K562 (cell line): Measurements from ENCODE around the gene F2RL1. TPM values are rescaled to one million over a fixed set of nuclear protein-coding genes. Genes with fewer than 3 reads are reported as not detected.
A peak's percentile ranks its signal among the peaks of the same experiment; 100 is the strongest.

Experiments
- ATAC-seq: fragments of 200-7000 bp; cut with Tn5 transposase; 3 replicates; pipeline ENCODE4 v1.9.1; 2020; ENCODE audit warnings: moderate library complexity
- BruUV-seq: library from RNA; stranded (reverse); fragments of 400-500 nt; replicated peaks from 2 replicates; lab custom pipeline; 2021; lab: Mats Ljungman, UMichigan
- CTCF ChIA-PET: fragments of 300-600 bp; formaldehyde crosslinking; extraction: SDS; loops from one replicate; lab custom pipeline; 2021; ENCODE audit warnings: low intra/inter-chr PET ratio; lab: Yijun Ruan, JAX
- POLR2A ChIA-PET: fragments of 300-600, 350-650 bp; sonication (Branson Sonifier 250); formaldehyde crosslinking; extraction: SDS; loops from one replicate; lab custom pipeline; 2021; ENCODE audit warnings: antibody characterized with exemption, inconsistent platforms; lab: Yijun Ruan, JAX
- DNase-seq, 4 experiments: peaks; one replicate each; pipeline versions ENCODE4 v3.0.0 to v3.0.0-alpha.2; 2011 to 2018; ENCODE audit warnings: low spot score in 3 of 4, mixed read lengths in 3 of 4; ENCODE audit errors: extremely low read depth in 1 of 4
- FAIRE-seq: peaks from 2 replicates; lab custom pipeline; 2011; peaks lifted over from hg19 to GRCh38; lab: Jason Lieb, UNC
- H2AFZ ChIP-seq: 2 replicates; pipeline ENCODE4 v1.6.0; 2011; ENCODE audit warnings: low read depth, low read length, control low read depth, inconsistent platforms
- H3K27ac ChIP-seq: fragments of 200-600 bp; 3 replicates; pipeline ENCODE4 v1.8.0; 2011; ENCODE audit warnings: low read depth, mild to moderate bottlenecking, control low read depth, inconsistent platforms, low read length, moderate library complexity, mixed read lengths; ENCODE audit errors: extremely low read depth
- H3K27me3 ChIP-seq, 2 experiments: fragments of 300-600 bp in 1 of 2; 2 replicates in 1 of 2; 3 replicates in 1 of 2; pipeline versions ENCODE4 v1.6.0 to v1.8.0; 2011; ENCODE audit warnings: inconsistent platforms in 2 of 2, low read length in 2 of 2, mild to moderate bottlenecking in 1 of 2, mixed read lengths in 1 of 2, moderate library complexity in 1 of 2; ENCODE audit not compliant: control insufficient read depth in 2 of 2, insufficient read depth in 2 of 2
- H3K36me3 ChIP-seq: fragments of 300-600 bp; 3 replicates; pipeline ENCODE4 v1.8.0; 2011; ENCODE audit warnings: mild to moderate bottlenecking, low read length, inconsistent platforms; ENCODE audit not compliant: control insufficient read depth, insufficient read depth
- H3K4me1 ChIP-seq, 2 experiments: fragments of 200-600 bp in 1 of 2; replicated peaks in 1 of 2; 2 replicates in 1 of 2; 3 replicates in 1 of 2; pipeline versions ENCODE4 v1.5.1 to v1.8.0; 2011; ENCODE audit warnings: inconsistent platforms in 2 of 2, low read length in 2 of 2, mild to moderate bottlenecking in 1 of 2, mixed read lengths in 1 of 2, moderate library complexity in 1 of 2; ENCODE audit not compliant: control insufficient read depth in 2 of 2, insufficient read depth in 2 of 2
- H3K4me2 ChIP-seq: 2 replicates; pipeline ENCODE4 v1.6.1; 2011; ENCODE audit warnings: low read length, control low read depth, inconsistent platforms, mixed read lengths; ENCODE audit not compliant: insufficient read depth
- H3K4me3 ChIP-seq: fragments of 200-600 bp; sonication (generic), shearing (Covaris generic); 2 replicates; pipeline ENCODE4 v1.5.1; 2016; ENCODE audit warnings: control low read depth, inconsistent platforms
- H3K79me2 ChIP-seq: fragments of 200-600 bp; 3 replicates; pipeline ENCODE4 v1.8.0; 2011; ENCODE audit warnings: low read length, inconsistent platforms; ENCODE audit not compliant: control insufficient read depth, insufficient read depth
- H3K9ac ChIP-seq, 2 experiments: 2 replicates each; pipeline versions ENCODE4 v1.6.0 to v1.6.1; 2011; ENCODE audit warnings: low read depth in 2 of 2, low read length in 2 of 2, control low read depth in 1 of 2, inconsistent platforms in 1 of 2, mild to moderate bottlenecking in 1 of 2, mixed read lengths in 1 of 2; ENCODE audit not compliant: insufficient read depth in 1 of 2
- H3K9me1 ChIP-seq: one replicate; pipeline ENCODE4 v1.6.0; 2011; ENCODE audit warnings: inconsistent platforms, mild to moderate bottlenecking, low read length, moderate library complexity; ENCODE audit not compliant: control insufficient read depth, insufficient read depth
- H3K9me3 ChIP-seq: replicated peaks from 2 replicates; pipeline ENCODE4 v1.5.1; 2011; ENCODE audit warnings: low read depth, low read length, inconsistent platforms; ENCODE audit not compliant: control insufficient read depth, insufficient read depth
- H4K20me1 ChIP-seq: replicated peaks from 2 replicates; pipeline ENCODE4 v1.6.1; 2011; ENCODE audit warnings: low read length, inconsistent platforms, mixed read lengths; ENCODE audit not compliant: control insufficient read depth, insufficient read depth
- HMGN3 ChIP-seq: IDR thresholded peaks from 2 replicates; pipeline ENCODE4 v1.6.1; 2011; ENCODE audit warnings: borderline replicate concordance, low read depth, mild to moderate bottlenecking, mixed read lengths, low read length; ENCODE audit not compliant: insufficient read length; ENCODE audit errors: extremely low read depth
- KAT8 ChIP-seq: fragments of 450-650 bp; IDR thresholded peaks from 2 replicates; pipeline ENCODE4 v1.6.1; 2016; ENCODE audit warnings: low read depth, mild to moderate bottlenecking
- MTA2 ChIP-seq: fragments of 450-650 bp; IDR thresholded peaks from 2 replicates; pipeline ENCODE4 v1.6.1; 2016; ENCODE audit warnings: low read depth
- SMARCA4 ChIP-seq: fragments of 450-650 bp; IDR thresholded peaks from 2 replicates; pipeline ENCODE4 v1.6.1; 2016
- TEAD2 ChIP-seq: fragments of 450-650 bp; IDR thresholded peaks from 2 replicates; pipeline ENCODE4 v1.6.1; 2016; ENCODE audit warnings: missing genetic modification characterization, control low read depth, missing compliant biosample characterization
- ZNF644 ChIP-seq: fragments of 200-800 bp; sonication (Bioruptor generic); IDR thresholded peaks from 2 replicates; pipeline ENCODE4 v1.6.1; 2016; ENCODE audit warnings: low read depth, missing genetic modification characterization, missing compliant biosample characterization
- ZZZ3 ChIP-seq: fragments of 450-650 bp; IDR thresholded peaks from 2 replicates; pipeline ENCODE4 v1.6.1; 2016; ENCODE audit warnings: antibody characterized with exemption, mild to moderate bottlenecking, moderate library complexity
- WGBS: fragments of 100-300 bp; shearing (Covaris generic); methylation state at CpG from one replicate; pipeline ENCODE4 v1.1.6; 2016; ENCODE audit warnings: low coverage, mixed read lengths; ENCODE audit not compliant: insufficient coverage; ENCODE audit errors: missing lambda C conversion rate; 5-methylcytosine and 5-hydroxymethylcytosine counted together
- in situ Hi-C: fragments of 300-500 bp; cut with MboI; formaldehyde crosslinking; loops from 4 replicates; pipeline ENCODE4 v1.15.0; 2018; ENCODE audit warnings: inconsistent platforms, mixed read lengths
- intact Hi-C: fragments of 100-400 bp; cut with micrococcal nuclease; formaldehyde crosslinking; loops from 2 replicates; pipeline ENCODE4 v1.14.2; 2022
- polyA plus RNA-seq, 8 experiments: library from polyadenylated mRNA; depleted of rRNA in 4 of 8; stranded (reverse) in 5 of 8; unstranded in 3 of 8; fragments of >200 nt; fragmentation: Nextera tagmentation in 2 of 8; fragmentation: Illumina TruSeq in 1 of 8; extraction: Ambion mirVana in 2 of 8; extraction: Trizol in 1 of 8; gene quantifications; 2 replicates each; pipeline versions ENCODE4 v1.2.1 to v1.2.3, GENCODE V29; 2011 to 2014; ENCODE audit warnings: inconsistent platforms in 1 of 8, missing spikeins in 1 of 8
- total RNA-seq, 7 experiments: library from RNA; depleted of rRNA in 6 of 7; stranded (reverse); fragments of >200 nt in 6 of 7; fragmentation: Illumina TruSeq in 2 of 7; extraction: Trizol in 2 of 7; gene quantifications; 2 replicates each; pipeline versions ENCODE4 v1.2.1 to v1.2.3, GENCODE V29; 2011 to 2021; ENCODE audit warnings: low replicate concordance in 1 of 7
- TF ChIP-seq, protein P1 (sequence below), 2 experiments: fragments of 450-650 bp; IDR thresholded peaks; 2 replicates each; pipeline ENCODE4 v1.6.1; 2018; ENCODE audit warnings: mild to moderate bottlenecking in 2 of 2, low read depth in 1 of 2; ENCODE audit not compliant: partially characterized antibody in 2 of 2
- TF ChIP-seq, protein P2 (sequence below): sonication (generic); formaldehyde crosslinking; IDR thresholded peaks from 2 replicates; pipeline ENCODE4 v1.8.0; 2022; ENCODE audit warnings: mild to moderate bottlenecking, missing genetic modification reagents
- TF ChIP-seq, protein P3 (sequence below): fragments of 450-650 bp; IDR thresholded peaks from 2 replicates; pipeline ENCODE4 v1.6.1; 2014; ENCODE audit warnings: low read depth, mild to moderate bottlenecking, moderate library complexity, borderline replicate concordance

F2RL1 gene
- total and polyA plus RNA-seq, 9 of the 15 experiments (the other 6 are each of a cell fraction or from before 2014, with no cell fraction given) = 0.03 to 0.50 (median 0.27) TPM; not detected in 6

DNA sequence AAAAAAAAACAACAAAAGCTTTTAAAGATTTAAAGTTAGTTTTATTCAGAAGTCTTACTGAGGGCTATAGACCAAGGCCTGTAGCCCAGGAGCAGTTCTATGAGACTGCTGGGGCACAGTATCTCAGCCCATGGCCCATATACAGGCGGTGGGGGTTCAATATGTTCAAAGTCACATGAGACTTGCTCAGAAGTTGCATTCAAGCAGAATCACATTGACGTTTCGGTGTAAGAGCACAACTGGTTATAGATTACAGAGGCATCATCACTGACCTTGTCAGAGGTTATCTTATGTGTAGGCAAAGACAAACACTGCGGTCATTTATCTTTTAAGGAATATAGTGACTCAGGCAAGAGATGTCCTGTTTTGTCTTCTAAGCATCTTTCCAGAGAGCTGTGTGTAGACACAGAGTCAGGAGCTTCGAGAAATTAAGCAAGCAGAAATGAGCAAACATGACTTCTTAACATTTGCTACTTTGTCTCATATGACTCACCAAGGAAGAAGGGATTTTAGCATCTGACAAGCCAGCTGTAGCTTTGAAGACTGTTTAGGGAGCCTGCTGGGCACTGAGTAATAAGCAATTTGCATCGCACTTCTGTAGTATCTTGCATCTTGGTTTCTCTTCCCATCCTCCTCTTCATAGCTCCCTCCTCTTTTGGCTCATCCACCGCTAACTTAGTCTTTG is 12.9 kb upstream of the F2RL1 start (continued):
- TF ChIP-seq KAT8 (no peak), MTA2 (peak; percentile 48)
- TF ChIP-seq, protein P1, sequence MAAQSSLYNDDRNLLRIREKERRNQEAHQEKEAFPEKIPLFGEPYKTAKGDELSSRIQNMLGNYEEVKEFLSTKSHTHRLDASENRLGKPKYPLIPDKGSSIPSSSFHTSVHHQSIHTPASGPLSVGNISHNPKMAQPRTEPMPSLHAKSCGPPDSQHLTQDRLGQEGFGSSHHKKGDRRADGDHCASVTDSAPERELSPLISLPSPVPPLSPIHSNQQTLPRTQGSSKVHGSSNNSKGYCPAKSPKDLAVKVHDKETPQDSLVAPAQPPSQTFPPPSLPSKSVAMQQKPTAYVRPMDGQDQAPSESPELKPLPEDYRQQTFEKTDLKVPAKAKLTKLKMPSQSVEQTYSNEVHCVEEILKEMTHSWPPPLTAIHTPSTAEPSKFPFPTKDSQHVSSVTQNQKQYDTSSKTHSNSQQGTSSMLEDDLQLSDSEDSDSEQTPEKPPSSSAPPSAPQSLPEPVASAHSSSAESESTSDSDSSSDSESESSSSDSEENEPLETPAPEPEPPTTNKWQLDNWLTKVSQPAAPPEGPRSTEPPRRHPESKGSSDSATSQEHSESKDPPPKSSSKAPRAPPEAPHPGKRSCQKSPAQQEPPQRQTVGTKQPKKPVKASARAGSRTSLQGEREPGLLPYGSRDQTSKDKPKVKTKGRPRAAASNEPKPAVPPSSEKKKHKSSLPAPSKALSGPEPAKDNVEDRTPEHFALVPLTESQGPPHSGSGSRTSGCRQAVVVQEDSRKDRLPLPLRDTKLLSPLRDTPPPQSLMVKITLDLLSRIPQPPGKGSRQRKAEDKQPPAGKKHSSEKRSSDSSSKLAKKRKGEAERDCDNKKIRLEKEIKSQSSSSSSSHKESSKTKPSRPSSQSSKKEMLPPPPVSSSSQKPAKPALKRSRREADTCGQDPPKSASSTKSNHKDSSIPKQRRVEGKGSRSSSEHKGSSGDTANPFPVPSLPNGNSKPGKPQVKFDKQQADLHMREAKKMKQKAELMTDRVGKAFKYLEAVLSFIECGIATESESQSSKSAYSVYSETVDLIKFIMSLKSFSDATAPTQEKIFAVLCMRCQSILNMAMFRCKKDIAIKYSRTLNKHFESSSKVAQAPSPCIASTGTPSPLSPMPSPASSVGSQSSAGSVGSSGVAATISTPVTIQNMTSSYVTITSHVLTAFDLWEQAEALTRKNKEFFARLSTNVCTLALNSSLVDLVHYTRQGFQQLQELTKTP (IDR thresholded peaks at IDR 0.05; ENCODE audit: low read depth in 1 of 2, partially characterized antibody in 2 of 2) = no peak

DNA sequence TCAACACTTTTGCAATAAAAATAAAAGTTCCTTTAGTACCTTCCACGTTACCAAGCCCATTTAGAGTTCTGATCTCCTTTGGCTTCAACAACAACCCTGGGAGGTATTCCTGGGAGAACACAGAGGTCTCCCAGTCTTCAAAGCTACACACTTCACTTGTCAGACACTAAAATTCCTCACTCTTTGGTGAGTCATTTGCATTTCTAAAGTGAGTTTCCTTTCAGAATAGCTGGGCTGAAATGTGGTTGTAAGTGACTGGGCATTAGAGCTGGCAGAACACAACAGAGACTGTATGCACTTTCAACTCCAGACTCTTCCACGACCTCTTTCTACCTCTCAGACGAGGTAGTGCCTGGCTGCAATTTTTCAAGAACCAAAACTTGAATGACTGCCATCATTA is 11.5 kb upstream of the F2RL1 start:
- CTCF ChIA-PET = no interaction called here
- no peak overlapping the region for H3K9ac ChIP-seq
- no peaks in the 10 kb centered on the region for H3K9me1 ChIP-seq
- H4K20me1 ChIP-seq = peaks cover 4% of the 10 kb centered on the region; the same call in 1 of the 2 replicates
- peaks cover 6 to 11% of the 10 kb centered on the region in 2 experiments; a peak in 4 of 5 replicates for H3K4me1 ChIP-seq
- H3K36me3 ChIP-seq = no peaks in the 10 kb centered on the region
- POLR2A ChIA-PET = interaction anchor here (1.3 kb wide), 1 partner anchor 13 kb away, joined by 3 read pairs; no protein-coding TSS in a partner anchor
- DNase-seq = no peak
- H3K4me2 ChIP-seq = no peak overlapping the region
- H3K79me2 ChIP-seq = no peaks in the 10 kb centered on the region
- no peak for ATAC-seq
- intact Hi-C loops = no loop called here
- WGBS = 8% methylated on average over 3 of the region's 3 CpGs
- H3K9me3 ChIP-seq = no peaks in the 10 kb centered on the region; the same call in 1 of the 2 replicates
- H2AFZ ChIP-seq = no peak overlapping the region
- FAIRE-seq = no peak
- no peak overlapping the region for H3K27ac ChIP-seq
- H3K4me3 ChIP-seq = no peak overlapping the region
- no TSS peak for BruUV-seq
- peaks cover 3 to 25% of the 10 kb centered on the region in 2 experiments; a peak in 3 of 5 replicates for H3K27me3 ChIP-seq
- in situ Hi-C loops = no loop called here
- TF ChIP-seq, protein P2, sequence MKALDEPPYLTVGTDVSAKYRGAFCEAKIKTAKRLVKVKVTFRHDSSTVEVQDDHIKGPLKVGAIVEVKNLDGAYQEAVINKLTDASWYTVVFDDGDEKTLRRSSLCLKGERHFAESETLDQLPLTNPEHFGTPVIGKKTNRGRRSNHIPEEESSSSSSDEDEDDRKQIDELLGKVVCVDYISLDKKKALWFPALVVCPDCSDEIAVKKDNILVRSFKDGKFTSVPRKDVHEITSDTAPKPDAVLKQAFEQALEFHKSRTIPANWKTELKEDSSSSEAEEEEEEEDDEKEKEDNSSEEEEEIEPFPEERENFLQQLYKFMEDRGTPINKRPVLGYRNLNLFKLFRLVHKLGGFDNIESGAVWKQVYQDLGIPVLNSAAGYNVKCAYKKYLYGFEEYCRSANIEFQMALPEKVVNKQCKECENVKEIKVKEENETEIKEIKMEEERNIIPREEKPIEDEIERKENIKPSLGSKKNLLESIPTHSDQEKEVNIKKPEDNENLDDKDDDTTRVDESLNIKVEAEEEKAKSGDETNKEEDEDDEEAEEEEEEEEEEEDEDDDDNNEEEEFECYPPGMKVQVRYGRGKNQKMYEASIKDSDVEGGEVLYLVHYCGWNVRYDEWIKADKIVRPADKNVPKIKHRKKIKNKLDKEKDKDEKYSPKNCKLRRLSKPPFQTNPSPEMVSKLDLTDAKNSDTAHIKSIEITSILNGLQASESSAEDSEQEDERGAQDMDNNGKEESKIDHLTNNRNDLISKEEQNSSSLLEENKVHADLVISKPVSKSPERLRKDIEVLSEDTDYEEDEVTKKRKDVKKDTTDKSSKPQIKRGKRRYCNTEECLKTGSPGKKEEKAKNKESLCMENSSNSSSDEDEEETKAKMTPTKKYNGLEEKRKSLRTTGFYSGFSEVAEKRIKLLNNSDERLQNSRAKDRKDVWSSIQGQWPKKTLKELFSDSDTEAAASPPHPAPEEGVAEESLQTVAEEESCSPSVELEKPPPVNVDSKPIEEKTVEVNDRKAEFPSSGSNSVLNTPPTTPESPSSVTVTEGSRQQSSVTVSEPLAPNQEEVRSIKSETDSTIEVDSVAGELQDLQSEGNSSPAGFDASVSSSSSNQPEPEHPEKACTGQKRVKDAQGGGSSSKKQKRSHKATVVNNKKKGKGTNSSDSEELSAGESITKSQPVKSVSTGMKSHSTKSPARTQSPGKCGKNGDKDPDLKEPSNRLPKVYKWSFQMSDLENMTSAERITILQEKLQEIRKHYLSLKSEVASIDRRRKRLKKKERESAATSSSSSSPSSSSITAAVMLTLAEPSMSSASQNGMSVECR (CRISPR knock-in tag) = no peak
- TF ChIP-seq ZNF644 (tag) (no peak), ZZZ3 (no peak), HMGN3 (no peak), SMARCA4 (no peak), TEAD2 (tag) (no peak)
- TF ChIP-seq, protein P3, sequence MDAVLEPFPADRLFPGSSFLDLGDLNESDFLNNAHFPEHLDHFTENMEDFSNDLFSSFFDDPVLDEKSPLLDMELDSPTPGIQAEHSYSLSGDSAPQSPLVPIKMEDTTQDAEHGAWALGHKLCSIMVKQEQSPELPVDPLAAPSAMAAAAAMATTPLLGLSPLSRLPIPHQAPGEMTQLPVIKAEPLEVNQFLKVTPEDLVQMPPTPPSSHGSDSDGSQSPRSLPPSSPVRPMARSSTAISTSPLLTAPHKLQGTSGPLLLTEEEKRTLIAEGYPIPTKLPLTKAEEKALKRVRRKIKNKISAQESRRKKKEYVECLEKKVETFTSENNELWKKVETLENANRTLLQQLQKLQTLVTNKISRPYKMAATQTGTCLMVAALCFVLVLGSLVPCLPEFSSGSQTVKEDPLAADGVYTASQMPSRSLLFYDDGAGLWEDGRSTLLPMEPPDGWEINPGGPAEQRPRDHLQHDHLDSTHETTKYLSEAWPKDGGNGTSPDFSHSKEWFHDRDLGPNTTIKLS = no peak
